Lung (tissue), 12 donors: Measurements from ENCODE around the gene ACSS3. TPM values are rescaled to one million over a fixed set of nuclear protein-coding genes. Genes with fewer than 3 reads are reported as not detected.

Source experiments
- ATAC-seq: fragments of 200-7000 bp; cut with Tn5 transposase; one replicate; pipeline ENCODE4 v1.9.1; 2020; ENCODE audit warnings: moderate number of reproducible peaks; ENCODE audit not compliant: insufficient read depth, low FRiP score
- DNase-seq, 3 donors: peaks; one replicate each; pipeline ENCODE4 v3.0.0-alpha.2; 2013 to 2017
- H3K27ac ChIP-seq, 2 donors: one replicate each; pipeline ENCODE4 v1.5.1; 2013; ENCODE audit warnings: mild to moderate bottlenecking in 2 of 2, moderate library complexity in 2 of 2, control low read depth in 1 of 2, inconsistent platforms in 1 of 2, low read depth in 1 of 2, low read length in 1 of 2
- H3K27me3 ChIP-seq, 3 donors: one replicate each; pipeline ENCODE4 v1.5.1; 2013; ENCODE audit warnings: low read length in 2 of 3; ENCODE audit not compliant: control insufficient read depth in 3 of 3, insufficient read depth in 3 of 3
- H3K36me3 ChIP-seq, 4 donors: one replicate each; pipeline ENCODE4 v1.5.1; 2013; ENCODE audit warnings: low read length in 4 of 4, mild to moderate bottlenecking in 1 of 4, moderate library complexity in 1 of 4; ENCODE audit not compliant: control insufficient read depth in 4 of 4, insufficient read depth in 4 of 4
- H3K4me1 ChIP-seq, 5 donors: one replicate each; pipeline ENCODE4 v1.5.1; 2013; ENCODE audit warnings: low read length in 5 of 5, mild to moderate bottlenecking in 2 of 5, moderate library complexity in 1 of 5; ENCODE audit not compliant: control insufficient read depth in 5 of 5, insufficient read depth in 5 of 5
- H3K4me3 ChIP-seq: one replicate; pipeline ENCODE4 v1.5.1; 2013; ENCODE audit warnings: mild to moderate bottlenecking, control low read depth, moderate library complexity
- H3K9ac ChIP-seq, 2 donors: one replicate each; pipeline ENCODE4 v1.5.1; 2013; ENCODE audit warnings: low read length in 2 of 2, control low read depth in 1 of 2; ENCODE audit not compliant: insufficient read depth in 1 of 2
- H3K9me3 ChIP-seq, 4 donors: one replicate each; pipeline ENCODE4 v1.5.1; 2013; ENCODE audit warnings: low read length in 3 of 4, mild to moderate bottlenecking in 1 of 4, moderate library complexity in 1 of 4; ENCODE audit not compliant: control insufficient read depth in 4 of 4, insufficient read depth in 3 of 4
- WGBS, 2 donors: extraction: QIAGEN DNeasy Blood & Tissue Kit; methylation state at CpG; one replicate each; pipeline ENCODE4 v1.1.7; 2013; 5-methylcytosine and 5-hydroxymethylcytosine counted together
- polyA plus RNA-seq, 2 donors: library from polyadenylated mRNA; stranded (reverse); fragments of 200-250 nt; gene quantifications; one replicate each; pipeline ENCODE4 v1.2.1, GENCODE V29; 2013
- total RNA-seq, 2 donors: library from RNA; depleted of rRNA in 1 of 2; stranded (reverse); fragments of >200 nt in 1 of 2; gene quantifications; one replicate each; pipeline ENCODE4 v1.2.1, GENCODE V29; 2014 to 2021
- TF ChIP-seq, protein P1 (sequence below): IDR thresholded peaks from 2 replicates; pipeline ENCODE4 v1.5.1; 2012; ENCODE audit warnings: mild to moderate bottlenecking; ENCODE audit errors: control extremely low read depth, extremely low read depth
- donor health status: control.
- donor health status: control.
- donor health status: Bipolar disorder and iron deficiency.
- donor health status: healthy.
- donor health status: DM: yes; HTN: yes; CAD: no.

ACSS3 gene
- total and polyA plus RNA-seq, 4 donors, result 5.3 to 85.5 (median 15.8) TPM

DNA sequence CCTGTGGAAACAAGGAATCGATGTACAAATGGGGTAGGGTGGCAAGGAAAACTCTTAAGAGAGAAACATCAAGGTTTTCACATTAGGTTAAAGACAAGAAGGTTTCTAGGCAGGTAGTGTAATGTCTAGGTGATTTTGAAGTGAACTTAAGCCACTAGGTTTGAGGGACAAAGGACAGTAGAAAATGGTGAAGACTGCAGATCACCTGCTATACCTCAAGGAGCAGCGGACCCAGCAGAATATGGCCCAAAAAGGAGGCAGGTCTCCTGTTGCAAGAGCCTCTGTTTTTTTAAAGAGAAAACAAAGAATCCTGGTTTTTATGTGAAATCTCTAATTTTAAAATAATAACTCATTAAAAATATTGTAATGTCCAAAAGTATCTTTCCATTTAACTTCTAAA lies 178.1 kb downstream of the ACSS3 start:
- DNase-seq (no peak), ATAC-seq (no peak)
- no peak overlapping the region for H3K27ac ChIP-seq
- TF ChIP-seq, protein P1, sequence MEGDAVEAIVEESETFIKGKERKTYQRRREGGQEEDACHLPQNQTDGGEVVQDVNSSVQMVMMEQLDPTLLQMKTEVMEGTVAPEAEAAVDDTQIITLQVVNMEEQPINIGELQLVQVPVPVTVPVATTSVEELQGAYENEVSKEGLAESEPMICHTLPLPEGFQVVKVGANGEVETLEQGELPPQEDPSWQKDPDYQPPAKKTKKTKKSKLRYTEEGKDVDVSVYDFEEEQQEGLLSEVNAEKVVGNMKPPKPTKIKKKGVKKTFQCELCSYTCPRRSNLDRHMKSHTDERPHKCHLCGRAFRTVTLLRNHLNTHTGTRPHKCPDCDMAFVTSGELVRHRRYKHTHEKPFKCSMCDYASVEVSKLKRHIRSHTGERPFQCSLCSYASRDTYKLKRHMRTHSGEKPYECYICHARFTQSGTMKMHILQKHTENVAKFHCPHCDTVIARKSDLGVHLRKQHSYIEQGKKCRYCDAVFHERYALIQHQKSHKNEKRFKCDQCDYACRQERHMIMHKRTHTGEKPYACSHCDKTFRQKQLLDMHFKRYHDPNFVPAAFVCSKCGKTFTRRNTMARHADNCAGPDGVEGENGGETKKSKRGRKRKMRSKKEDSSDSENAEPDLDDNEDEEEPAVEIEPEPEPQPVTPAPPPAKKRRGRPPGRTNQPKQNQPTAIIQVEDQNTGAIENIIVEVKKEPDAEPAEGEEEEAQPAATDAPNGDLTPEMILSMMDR, result no peak
- H3K36me3 ChIP-seq, result peaks cover 0 to 6% (median 2%) of the 10 kb centered on the region in 4 donors
- H3K27me3 ChIP-seq, result no peaks in the 10 kb centered on the region
- no peak overlapping the region for H3K9ac ChIP-seq
- H3K9me3 ChIP-seq, result no peaks in the 10 kb centered on the region
- peaks cover 0 to 3% (median 0%) of the 10 kb centered on the region in 5 donors for H3K4me1 ChIP-seq
- H3K4me3 ChIP-seq, result no peak overlapping the region
- 86 to 93% methylated on average over 2 of the region's 2 CpGs for WGBS, 2 donors

DNA sequence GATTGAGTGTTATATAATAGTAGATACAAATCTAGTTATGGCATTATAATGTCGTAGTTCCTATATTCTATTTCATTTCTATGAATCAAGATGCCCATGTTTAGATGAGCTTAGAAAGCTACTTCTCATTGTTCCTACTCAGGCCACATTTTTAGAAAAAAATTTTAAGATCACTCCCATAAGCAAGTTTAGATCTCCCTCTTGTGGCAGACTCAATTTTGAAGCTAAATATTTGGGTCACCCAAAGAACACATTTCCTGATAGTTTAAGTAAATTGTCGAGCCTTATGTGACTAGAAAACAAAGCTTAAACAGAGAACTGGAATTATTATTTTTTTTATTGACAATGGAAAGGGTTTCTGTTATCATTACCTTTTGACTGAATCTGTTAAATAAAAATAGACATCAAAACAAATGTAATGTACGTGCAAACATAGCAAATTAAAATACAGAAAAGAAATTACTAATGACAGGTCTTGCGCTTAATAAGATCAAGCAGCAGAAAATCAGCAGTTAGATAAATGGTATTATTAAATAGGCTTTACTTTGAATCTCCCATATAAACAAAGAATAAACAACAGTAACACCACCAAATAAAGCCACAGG lies 180.2 kb downstream of the ACSS3 start:
- TF ChIP-seq, protein P1, result no peak
- Histone ChIP-seq H3K9me3 (no peaks in the 10 kb centered on the region), H3K9ac (no peak overlapping the region), H3K27me3 (no peaks in the 10 kb centered on the region), H3K4me1 (no peaks in the 10 kb centered on the region), H3K27ac (no peak overlapping the region), H3K36me3 (peaks cover 0 to 6% (median 2%) of the 10 kb centered on the region in 4 donors), H3K4me3 (no peak overlapping the region)
- peak in 2 of 3 donors; percentile 78 to 79 for DNase-seq
- no peak for ATAC-seq
- 54 to 60% methylated on average over 4 of the region's 4 CpGs for WGBS, 2 donors

DNA sequence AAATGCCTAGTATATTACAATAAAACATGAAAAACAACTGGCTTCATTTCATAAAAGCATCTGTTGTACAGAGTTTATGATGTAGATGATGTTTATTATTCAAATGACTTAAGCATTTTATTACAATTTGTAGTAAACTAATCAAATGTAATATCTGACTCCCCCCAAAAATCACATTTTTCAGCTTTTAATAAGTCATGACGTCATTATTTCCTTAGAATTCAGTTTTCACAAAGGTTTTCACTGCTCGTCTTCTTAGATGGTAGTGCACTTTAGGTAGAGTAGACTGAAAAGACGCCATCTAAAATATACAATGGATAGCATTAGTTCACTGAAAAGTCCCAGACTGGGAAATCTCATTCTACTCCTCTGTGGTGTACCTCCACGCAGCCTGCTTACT lies 181.5 kb downstream of the ACSS3 start:
- DNase-seq (no peak), ATAC-seq (no peak)
- Histone ChIP-seq H3K27ac (no peak overlapping the region), H3K4me3 (no peak overlapping the region), H3K27me3 (no peaks in the 10 kb centered on the region), H3K36me3 (peaks cover 0 to 2% (median 0%) of the 10 kb centered on the region in 4 donors), H3K9me3 (no peaks in the 10 kb centered on the region), H3K4me1 (no peaks in the 10 kb centered on the region), H3K9ac (no peak overlapping the region)
- TF ChIP-seq, protein P1, result no peak
- 85 to 88% methylated on average over 4 of the region's 4 CpGs for WGBS, 2 donors
